H1 (cell line): ENCODE data around the gene NPFFR2. TPM values are rescaled to one million over a fixed set of nuclear protein-coding genes. Genes with fewer than 3 reads are reported as not detected.
"Not testable (repeated sequence)": the region's sequence is repeated elsewhere in the genome, so short reads cannot be mapped to it uniquely, and the experiment has no call there.

Experiments
- CTCF ChIA-PET: fragments of 300-600 bp; sonication (Branson Sonifier 250); formaldehyde crosslinking; loops from one replicate; lab custom pipeline; 2021; ENCODE audit not compliant: partially characterized antibody; lab: Charles Lee
- POLR2A ChIA-PET: fragments of 300-600 bp; sonication (Branson Sonifier 250); formaldehyde crosslinking; loops from one replicate; lab custom pipeline; 2021; ENCODE audit warnings: inconsistent platforms; ENCODE audit not compliant: partially characterized antibody; lab: Charles Lee
- DNase-seq, 2 experiments: peaks; one replicate each; pipeline versions ENCODE4 v3.0.0 to v3.0.0-alpha.2; 2010 to 2022; ENCODE audit warnings: low spot score in 2 of 2, low read depth in 1 of 2, mixed read lengths in 1 of 2
- FAIRE-seq: peaks from 2 replicates; lab custom pipeline; 2011; peaks lifted over from hg19 to GRCh38; lab: Jason Lieb, UNC
- H2AFZ ChIP-seq: 2 replicates; pipeline ENCODE4 v1.8.1; 2012; ENCODE audit warnings: low read length, inconsistent platforms
- H2AK5ac ChIP-seq: 2 replicates; pipeline ENCODE4 v1.6.1; 2013; ENCODE audit warnings: low read depth, low read length
- H2BK120ac ChIP-seq: replicated peaks from 2 replicates; pipeline ENCODE3; 2013; ENCODE audit warnings: low read depth, low read length, inconsistent platforms
- H2BK12ac ChIP-seq: 2 replicates; pipeline ENCODE4 v1.6.1; 2013; ENCODE audit warnings: low read depth, low read length
- H2BK15ac ChIP-seq: 2 replicates; pipeline ENCODE4 v1.6.1; 2013; ENCODE audit warnings: low read length
- H2BK20ac ChIP-seq: 2 replicates; pipeline ENCODE4 v1.6.1; 2013; ENCODE audit warnings: low read length
- H2BK5ac ChIP-seq: 2 replicates; pipeline ENCODE4 v1.6.1; 2013; ENCODE audit warnings: low read depth, low read length
- H3K14ac ChIP-seq: 2 replicates; pipeline ENCODE4 v1.6.1; 2013; ENCODE audit warnings: inconsistent platforms; ENCODE audit not compliant: insufficient read length
- H3K18ac ChIP-seq: 2 replicates; pipeline ENCODE4 v1.6.1; 2013; ENCODE audit warnings: low read length; ENCODE audit errors: extremely low read depth
- H3K23ac ChIP-seq: 2 replicates; pipeline ENCODE4 v1.6.1; 2013; ENCODE audit warnings: inconsistent platforms; ENCODE audit not compliant: insufficient read length
- H3K23me2 ChIP-seq: 2 replicates; pipeline ENCODE4 v1.6.1; 2013; ENCODE audit warnings: low read depth, low read length
- H3K27ac ChIP-seq: 2 replicates; pipeline ENCODE4 v1.6.1; 2011; ENCODE audit warnings: low read depth, low read length, inconsistent platforms
- H3K27me3 ChIP-seq, 4 experiments: replicated peaks in 1 of 4; 1 replicate in 1 of 4; 2 replicates in 3 of 4; pipeline versions ENCODE4 v1.6.1 to v1.8.1; 2011 to 2013; ENCODE audit warnings: low read length in 3 of 4, mild to moderate bottlenecking in 3 of 4, inconsistent platforms in 2 of 4, mixed read lengths in 2 of 4, moderate library complexity in 1 of 4; ENCODE audit not compliant: control insufficient read depth in 3 of 4, insufficient read depth in 3 of 4; ENCODE audit errors: extremely low read depth in 1 of 4
- H3K36me3 ChIP-seq, 4 experiments: 2 replicates each; pipeline versions ENCODE4 v1.6.1 to v1.8.1; 2011 to 2013; ENCODE audit warnings: mild to moderate bottlenecking in 4 of 4, low read length in 3 of 4, moderate library complexity in 2 of 4, control low read depth in 1 of 4, inconsistent platforms in 1 of 4; ENCODE audit not compliant: insufficient read depth in 4 of 4, control insufficient read depth in 2 of 4
- H3K4ac ChIP-seq: replicated peaks from 2 replicates; pipeline ENCODE3; 2013; ENCODE audit warnings: low read length, low read depth, mixed read lengths, inconsistent platforms; ENCODE audit not compliant: insufficient read length
- H3K4me1 ChIP-seq, 4 experiments: replicated peaks in 1 of 4; 1 replicate in 1 of 4; 2 replicates in 3 of 4; pipeline versions ENCODE4 v1.6.1 to v1.8.1; 2011 to 2013; ENCODE audit warnings: low read length in 3 of 4, inconsistent platforms in 2 of 4, mixed read lengths in 1 of 4; ENCODE audit not compliant: insufficient read depth in 4 of 4, control insufficient read depth in 3 of 4
- H3K4me2 ChIP-seq, 2 experiments: 2 replicates each; pipeline versions ENCODE4 v1.6.1 to v1.8.1; 2011 to 2013; ENCODE audit warnings: low read depth in 2 of 2, low read length in 2 of 2, control low read depth in 1 of 2, inconsistent platforms in 1 of 2, mild to moderate bottlenecking in 1 of 2; ENCODE audit not compliant: insufficient read depth in 1 of 2
- H3K4me3 ChIP-seq, 4 experiments: fragments of 200-600, 300-600 bp in 1 of 4; sonication (generic), shearing (Covaris generic), sonication (Bioruptor Twin) in 1 of 4; 2 replicates each; pipeline versions ENCODE4 v1.5.1 to v1.8.1; 2011 to 2016; ENCODE audit warnings: low read length in 4 of 4, low read depth in 3 of 4, control low read depth in 2 of 4, inconsistent platforms in 2 of 4, mild to moderate bottlenecking in 2 of 4, mixed read lengths in 1 of 4, moderate library complexity in 1 of 4; ENCODE audit not compliant: insufficient read depth in 2 of 4; ENCODE audit errors: extremely low read depth in 1 of 4
- H3K56ac ChIP-seq: replicated peaks from 2 replicates; pipeline ENCODE3; 2013; ENCODE audit warnings: low read depth, mild to moderate bottlenecking, mixed read lengths, low read length, inconsistent platforms; ENCODE audit not compliant: insufficient read length
- H3K79me1 ChIP-seq: 2 replicates; pipeline ENCODE4 v1.6.1; 2013; ENCODE audit warnings: low read depth, low read length, control low read depth
- H3K79me2 ChIP-seq, 2 experiments: 2 replicates each; pipeline versions ENCODE4 v1.6.1 to v1.8.1; 2012 to 2013; ENCODE audit warnings: low read length in 2 of 2, mild to moderate bottlenecking in 2 of 2, inconsistent platforms in 1 of 2; ENCODE audit not compliant: insufficient read depth in 2 of 2, control insufficient read depth in 1 of 2
- H3K9ac ChIP-seq, 4 experiments: replicated peaks in 1 of 4; 1 replicate in 1 of 4; 2 replicates in 3 of 4; pipeline versions ENCODE4 v1.6.1 to v1.8.1; 2011 to 2013; ENCODE audit warnings: low read depth in 3 of 4, low read length in 3 of 4, control low read depth in 2 of 4, mild to moderate bottlenecking in 2 of 4, moderate library complexity in 2 of 4, inconsistent platforms in 1 of 4; ENCODE audit errors: extremely low read depth in 1 of 4
- H3K9me3 ChIP-seq, 2 experiments: 2 replicates each; pipeline versions ENCODE4 v1.6.1 to v1.8.1; 2012 to 2013; ENCODE audit warnings: mild to moderate bottlenecking in 2 of 2, moderate library complexity in 2 of 2, control low read depth in 1 of 2, inconsistent platforms in 1 of 2, low read depth in 1 of 2, low read length in 1 of 2, mixed read lengths in 1 of 2; ENCODE audit not compliant: insufficient read depth in 2 of 2
- H4K20me1 ChIP-seq, 2 experiments: replicated peaks in 1 of 2; 2 replicates each; pipeline versions ENCODE3 to v1.8.1; 2011 to 2013; ENCODE audit warnings: inconsistent platforms in 2 of 2, low read length in 2 of 2, mild to moderate bottlenecking in 1 of 2; ENCODE audit not compliant: insufficient read depth in 2 of 2, control insufficient read depth in 1 of 2
- H4K5ac ChIP-seq: 2 replicates; pipeline ENCODE4 v1.6.1; 2013; ENCODE audit warnings: low read length, low read depth, mixed read lengths, inconsistent platforms; ENCODE audit not compliant: insufficient read length
- H4K8ac ChIP-seq: 2 replicates; pipeline ENCODE4 v1.8.0; 2013; ENCODE audit warnings: mild to moderate bottlenecking, moderate library complexity, low read length, inconsistent platforms; ENCODE audit not compliant: insufficient read depth; ENCODE audit errors: extremely low read depth
- H4K91ac ChIP-seq: replicated peaks from 2 replicates; pipeline ENCODE3; 2013; ENCODE audit warnings: low read length, mixed read lengths, inconsistent platforms; ENCODE audit not compliant: insufficient read length
- WGBS, 2 experiments: shearing (Covaris generic) in 1 of 2; methylation state at CpG; one replicate each; pipeline versions ENCODE4 v1.1.6 to v1.1.7; 2013 to 2015; ENCODE audit warnings: low lambda C conversion rate in 2 of 2, mixed read lengths in 2 of 2, inconsistent platforms in 1 of 2, low coverage in 1 of 2, missing lambda C conversion rate in 1 of 2; ENCODE audit not compliant: insufficient replicate concordance in 2 of 2, insufficient coverage in 1 of 2, insufficient read length in 1 of 2; ENCODE audit errors: extremely low coverage in 1 of 2, missing lambda C conversion rate in 1 of 2; 5-methylcytosine and 5-hydroxymethylcytosine counted together
- polyA plus RNA-seq, 7 experiments: library from polyadenylated mRNA; depleted of rRNA in 3 of 7; stranded (reverse) in 5 of 7; unstranded in 2 of 7; fragments of >200 nt in 5 of 7; fragments of 200-250 nt in 2 of 7; gene quantifications; 1 replicate in 5 of 7; 2 replicates in 1 of 7; 4 replicates in 1 of 7; pipeline versions ENCODE4 v1.2.1 to v1.2.3, GENCODE V29; 2011 to 2013; ENCODE audit warnings: missing spikeins in 2 of 7, mixed read lengths in 2 of 7
- total RNA-seq: library from RNA; stranded (reverse); fragmentation: NEBNext Ultra II Directional; extraction: Animal tissue kit (Norgen Biotek cat#: 25700); gene quantifications from 2 replicates; pipeline ENCODE4 v1.2.1, GENCODE V29; 2021

Gene NPFFR2
- total and polyA plus RNA-seq, 2 of the 8 experiments (the other 6 are each of a cell fraction or from before 2014, with no cell fraction given), result 0.26 to 0.53 TPM

GRCh38 chr4:72139997-72140396 lies 108.2 kb downstream of the NPFFR2 start:
- H2BK120ac ChIP-seq, H3K4me3 ChIP-seq, H4K20me1 ChIP-seq, H3K79me2 ChIP-seq, H2AFZ ChIP-seq, H3K4ac ChIP-seq, H2AK5ac ChIP-seq, FAIRE-seq, CTCF ChIA-PET, H3K27me3 ChIP-seq, H3K18ac ChIP-seq, H3K9me3 ChIP-seq, H2BK5ac ChIP-seq, H4K5ac ChIP-seq, POLR2A ChIA-PET, H3K23me2 ChIP-seq, H3K56ac ChIP-seq, H2BK15ac ChIP-seq, H3K4me2 ChIP-seq, H3K79me1 ChIP-seq, H3K23ac ChIP-seq, H4K8ac ChIP-seq, DNase-seq, H3K4me1 ChIP-seq, H3K27ac ChIP-seq, H2BK12ac ChIP-seq, H2BK20ac ChIP-seq, H3K36me3 ChIP-seq, H3K14ac ChIP-seq, H3K9ac ChIP-seq, H4K91ac ChIP-seq: not testable (repeated sequence)
- 90% methylated on average over 2 of the region's 2 CpGs; no CpG with 5 or more reads in 1 of the 2 experiments for WGBS, 2 experiments
